H9 (cell line): Measurements from ENCODE around the gene DCPS. TPM values are rescaled to one million over a fixed set of nuclear protein-coding genes. Genes with fewer than 3 reads are reported as not detected.
A peak's percentile ranks its signal among the peaks of the same experiment; 100 is the strongest.

ENCODE experiments used
- DNase-seq: peaks from one replicate; pipeline ENCODE4 v3.0.0-alpha.2; 2017
- H2AFZ ChIP-seq: one replicate; pipeline ENCODE4 v1.6.1; 2013; ENCODE audit warnings: mild to moderate bottlenecking, low read length, control low read depth, moderate library complexity
- H2AK5ac ChIP-seq: 2 replicates; pipeline ENCODE4 v1.6.1; 2013; ENCODE audit warnings: low read length, control low read depth, mixed read lengths; ENCODE audit not compliant: insufficient read length
- H2BK120ac ChIP-seq: one replicate; pipeline ENCODE4 v1.6.1; 2013; ENCODE audit warnings: low read depth, mild to moderate bottlenecking, low read length, control low read depth, inconsistent platforms; ENCODE audit not compliant: poor library complexity, severe bottlenecking
- H2BK12ac ChIP-seq: 2 replicates; pipeline ENCODE4 v1.6.1; 2013; ENCODE audit warnings: low read length, control low read depth, mixed read lengths, low read depth; ENCODE audit not compliant: insufficient read length
- H2BK15ac ChIP-seq: 2 replicates; pipeline ENCODE4 v1.6.1; 2013; ENCODE audit warnings: low read depth, low read length, control low read depth
- H2BK20ac ChIP-seq: one replicate; pipeline ENCODE4 v1.6.1; 2013; ENCODE audit warnings: low read depth, mild to moderate bottlenecking, low read length, control low read depth, inconsistent platforms; ENCODE audit not compliant: poor library complexity, severe bottlenecking
- H2BK5ac ChIP-seq: 2 replicates; pipeline ENCODE4 v1.6.1; 2013; ENCODE audit warnings: low read length, control low read depth, mixed read lengths; ENCODE audit not compliant: insufficient read length
- H3K14ac ChIP-seq: 2 replicates; pipeline ENCODE4 v1.6.1; 2013; ENCODE audit warnings: low read length, control low read depth; ENCODE audit not compliant: insufficient read depth
- H3K18ac ChIP-seq: 2 replicates; pipeline ENCODE4 v1.6.1; 2013; ENCODE audit warnings: low read depth, mild to moderate bottlenecking, mixed read lengths, low read length, control low read depth; ENCODE audit not compliant: insufficient read length
- H3K23ac ChIP-seq: 2 replicates; pipeline ENCODE4 v1.6.1; 2013; ENCODE audit warnings: low read length, control low read depth, mixed read lengths, low read depth; ENCODE audit not compliant: insufficient read length
- H3K23me2 ChIP-seq: 2 replicates; pipeline ENCODE4 v1.6.1; 2013; ENCODE audit warnings: low read depth, mild to moderate bottlenecking, mixed read lengths, low read length, control low read depth; ENCODE audit not compliant: insufficient read length, poor library complexity, severe bottlenecking
- H3K27ac ChIP-seq: 2 replicates; pipeline ENCODE4 v1.5.1; 2013; ENCODE audit warnings: low read length, control low read depth, mixed read lengths, low read depth; ENCODE audit not compliant: insufficient read length
- H3K27me3 ChIP-seq: 2 replicates; pipeline ENCODE4 v1.6.1; 2013; ENCODE audit warnings: low read length, control low read depth, inconsistent platforms; ENCODE audit not compliant: insufficient read depth
- H3K4ac ChIP-seq: 2 replicates; pipeline ENCODE4 v1.6.1; 2013; ENCODE audit warnings: low read depth, mild to moderate bottlenecking, control low read depth, inconsistent platforms, low read length, moderate library complexity
- H3K4me1 ChIP-seq: 2 replicates; pipeline ENCODE4 v1.6.1; 2013; ENCODE audit warnings: low read length, control low read depth, inconsistent platforms; ENCODE audit not compliant: insufficient read depth
- H3K4me2 ChIP-seq: 2 replicates; pipeline ENCODE4 v1.6.1; 2013; ENCODE audit warnings: low read length, control low read depth, mixed read lengths; ENCODE audit not compliant: insufficient read length, insufficient read depth
- H3K56ac ChIP-seq: 2 replicates; pipeline ENCODE4 v1.6.1; 2013; ENCODE audit warnings: low read depth, mild to moderate bottlenecking, mixed read lengths, low read length, control low read depth; ENCODE audit not compliant: insufficient read length
- H3K79me1 ChIP-seq: 2 replicates; pipeline ENCODE4 v1.6.1; 2013; ENCODE audit warnings: low read depth, mild to moderate bottlenecking, moderate library complexity, low read length, control low read depth, inconsistent platforms; ENCODE audit not compliant: insufficient read depth, poor library complexity, severe bottlenecking
- H3K79me2 ChIP-seq: 2 replicates; pipeline ENCODE4 v1.6.1; 2013; ENCODE audit warnings: low read length, control low read depth, inconsistent platforms; ENCODE audit not compliant: insufficient read depth
- H3K9ac ChIP-seq: 2 replicates; pipeline ENCODE4 v1.6.1; 2013; ENCODE audit warnings: low read length, control low read depth, mixed read lengths; ENCODE audit not compliant: insufficient read length; ENCODE audit errors: extremely low read depth
- H3K9me3 ChIP-seq: one replicate; pipeline ENCODE4 v1.6.1; 2013; ENCODE audit warnings: low read depth, low read length, inconsistent platforms; ENCODE audit not compliant: control insufficient read depth
- H3T11ph ChIP-seq: one replicate; pipeline ENCODE4 v1.6.1; 2013; ENCODE audit warnings: mild to moderate bottlenecking, low read length, control low read depth, inconsistent platforms
- H4K20me1 ChIP-seq: one replicate; pipeline ENCODE4 v1.6.1; 2013; ENCODE audit not compliant: control insufficient read depth, insufficient read length, insufficient read depth
- H4K5ac ChIP-seq: 2 replicates; pipeline ENCODE4 v1.6.1; 2013; ENCODE audit warnings: low read depth, mild to moderate bottlenecking, mixed read lengths, low read length, control low read depth; ENCODE audit not compliant: insufficient read length
- H4K8ac ChIP-seq: replicated peaks from 2 replicates; pipeline ENCODE4 v1.6.1; 2013; ENCODE audit warnings: low read length, control low read depth, mixed read lengths, low read depth; ENCODE audit not compliant: insufficient read length
- H4K91ac ChIP-seq: 2 replicates; pipeline ENCODE4 v1.6.1; 2013; ENCODE audit warnings: low read depth, mild to moderate bottlenecking, moderate library complexity, mixed read lengths, low read length, control low read depth; ENCODE audit not compliant: insufficient read length
- H3K27ac Mint-ChIP-seq, 3 experiments: 2 replicates in 2 of 3; 3 replicates in 1 of 3; pipeline ENCODE4 v1.8.0; 2020 to 2021; ENCODE audit warnings: mixed read lengths in 3 of 3, mild to moderate bottlenecking in 1 of 3, moderate library complexity in 1 of 3
- H3K27me3 Mint-ChIP-seq: 2 replicates; pipeline ENCODE4 v1.8.0; 2021; ENCODE audit warnings: low read depth, mild to moderate bottlenecking, moderate library complexity, mixed read lengths
- H3K36me3 Mint-ChIP-seq, 3 experiments: 2 replicates in 2 of 3; 3 replicates in 1 of 3; pipeline ENCODE4 v1.8.0; 2020 to 2021; ENCODE audit warnings: low read depth in 3 of 3, mixed read lengths in 3 of 3; ENCODE audit not compliant: insufficient read depth in 1 of 3
- H3K4me1 Mint-ChIP-seq, 2 experiments: 2 replicates each; pipeline ENCODE4 v1.8.0; 2020; ENCODE audit warnings: mixed read lengths in 2 of 2
- H3K4me3 Mint-ChIP-seq, 2 experiments: 2 replicates in 1 of 2; 3 replicates in 1 of 2; pipeline ENCODE4 v1.8.0; 2020 to 2021; ENCODE audit warnings: mild to moderate bottlenecking in 2 of 2, mixed read lengths in 2 of 2, moderate library complexity in 1 of 2
- H3K9me3 Mint-ChIP-seq, 2 experiments: 2 replicates in 1 of 2; 3 replicates in 1 of 2; pipeline ENCODE4 v1.8.0; 2020; ENCODE audit warnings: mild to moderate bottlenecking in 2 of 2, mixed read lengths in 2 of 2, moderate library complexity in 1 of 2
- WGBS: extraction: QIAGEN DNeasy Blood & Tissue Kit; methylation state at CpG from one replicate; pipeline ENCODE4 v1.1.7; 2013; ENCODE audit warnings: missing lambda C conversion rate, low lambda C conversion rate, mixed read lengths; ENCODE audit not compliant: insufficient read length; ENCODE audit errors: extremely low coverage; 5-methylcytosine and 5-hydroxymethylcytosine counted together
- total RNA-seq: library from RNA; stranded (reverse); gene quantifications from 2 replicates; pipeline ENCODE4 v1.2.1, GENCODE V29; 2021
- TF ChIP-seq, protein P1 (sequence below): fragments of 200-600 bp; sonication (generic); conservative IDR thresholded peaks from 3 replicates; pipeline ENCODE4 v1.8.0; 2021; ENCODE audit warnings: antibody characterized with exemption, mild to moderate bottlenecking

The DCPS gene
- total RNA-seq, 1 experiment from 2014 or later, result 27.7 TPM

DNA sequence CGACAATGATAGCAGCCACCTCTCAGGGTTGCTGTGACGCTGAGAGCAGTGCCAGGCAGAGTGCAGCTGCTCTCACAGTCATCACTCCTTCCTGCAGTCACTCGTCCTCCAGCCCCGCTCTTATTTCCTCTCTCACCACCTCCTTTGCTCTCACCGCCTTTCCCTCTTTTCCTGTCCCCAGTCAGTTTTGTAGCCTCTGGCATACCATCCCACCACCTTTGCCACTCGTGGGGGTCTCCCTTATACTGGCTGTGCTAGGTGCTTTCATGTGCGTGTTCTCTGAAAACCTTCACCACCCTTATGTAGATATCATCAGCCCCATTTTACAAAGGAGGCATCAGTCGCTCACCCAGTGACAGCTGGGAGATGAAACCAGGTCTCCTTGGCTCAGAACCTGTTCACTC lies 32.3 kb downstream of the DCPS start:
- Mint-ChIP-seq H3K4me3 (peak overlapping the region in 1 of 2 experiments; percentile 1; a peak in 1 of 5 replicates), H3K36me3 (peaks cover 17 to 52% (median 38%) of the 10 kb centered on the region in 3 experiments; a peak in 6 of 7 replicates), H3K4me1 (peaks cover 18 to 20% of the 10 kb centered on the region in 2 experiments), H3K27me3 (no peaks in the 10 kb centered on the region), H3K9me3 (no peaks in the 10 kb centered on the region), H3K27ac (peak overlapping the region; percentile 10 to 40 (median 17); a peak in 5 of 7 replicates)
- H3K27ac ChIP-seq, result no peak overlapping the region
- no peak overlapping the region for H2AK5ac ChIP-seq
- H4K91ac ChIP-seq, result no peak overlapping the region
- no peak overlapping the region for H4K8ac ChIP-seq
- H3K18ac ChIP-seq, result no peak overlapping the region
- no peaks in the 10 kb centered on the region for H3K27me3 ChIP-seq
- no peak overlapping the region for H3K4ac ChIP-seq
- H2AFZ ChIP-seq, result no peak overlapping the region
- H3K23me2 ChIP-seq, result no peaks in the 10 kb centered on the region
- H3K56ac ChIP-seq, result no peak overlapping the region
- no peak overlapping the region for H2BK5ac ChIP-seq
- no peaks in the 10 kb centered on the region for H3K79me1 ChIP-seq
- H2BK20ac ChIP-seq, result no peak overlapping the region
- TF ChIP-seq, protein P1, sequence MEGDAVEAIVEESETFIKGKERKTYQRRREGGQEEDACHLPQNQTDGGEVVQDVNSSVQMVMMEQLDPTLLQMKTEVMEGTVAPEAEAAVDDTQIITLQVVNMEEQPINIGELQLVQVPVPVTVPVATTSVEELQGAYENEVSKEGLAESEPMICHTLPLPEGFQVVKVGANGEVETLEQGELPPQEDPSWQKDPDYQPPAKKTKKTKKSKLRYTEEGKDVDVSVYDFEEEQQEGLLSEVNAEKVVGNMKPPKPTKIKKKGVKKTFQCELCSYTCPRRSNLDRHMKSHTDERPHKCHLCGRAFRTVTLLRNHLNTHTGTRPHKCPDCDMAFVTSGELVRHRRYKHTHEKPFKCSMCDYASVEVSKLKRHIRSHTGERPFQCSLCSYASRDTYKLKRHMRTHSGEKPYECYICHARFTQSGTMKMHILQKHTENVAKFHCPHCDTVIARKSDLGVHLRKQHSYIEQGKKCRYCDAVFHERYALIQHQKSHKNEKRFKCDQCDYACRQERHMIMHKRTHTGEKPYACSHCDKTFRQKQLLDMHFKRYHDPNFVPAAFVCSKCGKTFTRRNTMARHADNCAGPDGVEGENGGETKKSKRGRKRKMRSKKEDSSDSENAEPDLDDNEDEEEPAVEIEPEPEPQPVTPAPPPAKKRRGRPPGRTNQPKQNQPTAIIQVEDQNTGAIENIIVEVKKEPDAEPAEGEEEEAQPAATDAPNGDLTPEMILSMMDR, result no peak
- no peaks in the 10 kb centered on the region for H3K79me2 ChIP-seq
- peaks cover 3% of the 10 kb centered on the region for H4K20me1 ChIP-seq
- no CpG with 5 or more reads among the region's 8 CpGs for WGBS
- no peak overlapping the region for H3K9ac ChIP-seq
- DNase-seq, result no peak
- H4K5ac ChIP-seq, result no peak overlapping the region
- H3K4me1 ChIP-seq, result no peaks in the 10 kb centered on the region; the same call in 1 of the 2 replicates
- H3T11ph ChIP-seq, result no peak overlapping the region
- H2BK120ac ChIP-seq, result no peak overlapping the region
- H3K23ac ChIP-seq, result no peak overlapping the region
- H2BK15ac ChIP-seq, result no peak overlapping the region
- no peak overlapping the region for H3K14ac ChIP-seq
- no peaks in the 10 kb centered on the region for H3K9me3 ChIP-seq
- no peak overlapping the region for H3K4me2 ChIP-seq
- H2BK12ac ChIP-seq, result no peak overlapping the region
